Measurements from ENCODE around the gene GSK3A.
"Not testable (repeated sequence)": the region's sequence is repeated elsewhere in the genome, so short reads cannot be mapped to it uniquely, and the experiment has no call there.

The GSK3A gene

DNA sequence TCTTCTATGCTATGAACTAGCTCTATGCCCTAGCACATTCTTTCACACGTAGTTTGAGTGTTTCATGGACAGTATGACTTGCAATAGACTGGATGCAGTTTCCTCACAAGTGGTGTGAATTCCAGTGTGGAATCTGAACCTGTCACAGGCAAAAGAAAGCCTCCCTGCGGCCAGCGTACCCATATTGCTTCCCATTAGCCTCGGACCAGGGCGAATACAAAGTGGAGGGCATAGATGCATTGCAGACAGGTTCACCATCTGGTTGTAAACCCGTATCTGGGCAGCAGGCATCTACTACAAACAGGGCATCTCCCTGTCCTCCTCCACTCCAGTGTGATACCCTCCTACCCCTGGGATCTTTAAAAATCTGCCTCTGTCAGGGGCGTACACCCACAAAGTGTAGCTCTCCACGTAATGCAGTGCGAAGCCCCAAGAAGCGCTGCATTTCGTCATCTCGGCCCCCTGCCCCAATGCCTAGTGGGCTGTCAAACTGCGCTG lies 25.3 kb upstream of the GSK3A start:
- DNase-seq: no peak

DNA sequence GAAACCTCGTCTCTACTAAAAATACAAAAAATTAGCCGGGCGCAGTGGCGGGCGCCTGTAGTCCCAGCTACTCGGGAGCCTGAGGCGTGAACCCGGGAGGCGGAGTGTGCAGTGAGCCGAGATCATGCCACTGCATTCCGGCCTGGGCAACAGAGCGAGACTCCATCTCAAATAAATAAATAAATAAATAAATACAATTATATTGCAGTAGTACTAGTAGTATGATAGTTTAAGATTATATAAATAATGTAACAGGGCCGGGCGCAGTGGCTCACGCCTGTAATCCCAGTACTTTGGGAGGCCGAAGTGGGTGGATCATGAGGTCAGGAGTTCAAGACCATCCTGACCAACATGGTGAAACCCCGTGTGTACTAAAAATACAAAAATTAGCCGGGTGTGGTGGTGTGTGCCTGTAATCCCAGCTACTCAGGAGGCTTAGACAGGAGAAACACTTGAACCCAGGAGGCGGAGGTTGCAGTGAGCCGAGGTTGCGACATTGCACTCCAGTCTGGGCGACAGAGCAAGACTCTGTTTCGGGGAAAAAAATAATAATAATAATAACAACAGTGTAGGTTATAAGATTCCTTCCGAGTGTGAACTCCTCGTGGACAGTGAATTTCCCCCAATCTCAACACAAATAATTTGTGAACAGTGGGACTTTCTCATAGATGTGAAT lies 24.7 kb upstream of the GSK3A start:
- DNase-seq: not testable (repeated sequence)

GRCh38 chr19:42266105-42266504 lies 23.7 kb upstream of the GSK3A start:
- DNase-seq: not testable (repeated sequence)

DNA sequence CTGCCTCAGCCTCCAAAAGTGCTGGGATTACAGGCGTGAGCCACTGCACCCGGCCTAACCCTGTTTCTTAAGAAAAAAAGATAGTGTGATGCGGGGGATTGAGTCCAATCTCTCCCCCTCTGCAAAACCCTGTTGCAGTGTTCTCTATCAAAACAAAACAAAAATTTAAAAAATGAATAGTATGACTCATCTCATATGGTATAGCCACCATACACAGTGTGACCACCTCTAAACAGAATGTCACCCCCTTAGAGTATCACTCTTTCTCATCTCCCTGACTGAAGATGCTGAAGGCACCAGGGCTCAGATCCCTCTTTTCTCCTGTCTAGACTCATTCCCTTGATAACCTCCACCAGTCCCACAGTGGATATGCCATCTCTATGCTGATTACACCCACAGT lies 19.4 kb upstream of the GSK3A start:
- DNase-seq: no peak

- not testable (repeated sequence) for DNase-seq
Measured at GRCh38 chr19:42257842-42258241, 15.4 kb upstream of the GSK3A start.

GRCh38 chr19:42255766-42256745 lies 13.7 kb upstream of the GSK3A start:
- DNase-seq: peak; percentile 78

- peak; percentile 97 for DNase-seq
Measured at GRCh38 chr19:42254850-42255765, 12.7 kb upstream of the GSK3A start, which contains the start of gene ERF. TSS of gene ERF (minus strand) at chr19:42255128. CDS start at chr19:42254999, 129 bp downstream.

- peak; percentile 89 for DNase-seq
Measured at GRCh38 chr19:42254089-42254849, 11.9 kb upstream of the GSK3A start.

GRCh38 chr19:42253245-42254088 lies 11.1 kb upstream of the GSK3A start:
- peak; percentile 87 for DNase-seq

DNA sequence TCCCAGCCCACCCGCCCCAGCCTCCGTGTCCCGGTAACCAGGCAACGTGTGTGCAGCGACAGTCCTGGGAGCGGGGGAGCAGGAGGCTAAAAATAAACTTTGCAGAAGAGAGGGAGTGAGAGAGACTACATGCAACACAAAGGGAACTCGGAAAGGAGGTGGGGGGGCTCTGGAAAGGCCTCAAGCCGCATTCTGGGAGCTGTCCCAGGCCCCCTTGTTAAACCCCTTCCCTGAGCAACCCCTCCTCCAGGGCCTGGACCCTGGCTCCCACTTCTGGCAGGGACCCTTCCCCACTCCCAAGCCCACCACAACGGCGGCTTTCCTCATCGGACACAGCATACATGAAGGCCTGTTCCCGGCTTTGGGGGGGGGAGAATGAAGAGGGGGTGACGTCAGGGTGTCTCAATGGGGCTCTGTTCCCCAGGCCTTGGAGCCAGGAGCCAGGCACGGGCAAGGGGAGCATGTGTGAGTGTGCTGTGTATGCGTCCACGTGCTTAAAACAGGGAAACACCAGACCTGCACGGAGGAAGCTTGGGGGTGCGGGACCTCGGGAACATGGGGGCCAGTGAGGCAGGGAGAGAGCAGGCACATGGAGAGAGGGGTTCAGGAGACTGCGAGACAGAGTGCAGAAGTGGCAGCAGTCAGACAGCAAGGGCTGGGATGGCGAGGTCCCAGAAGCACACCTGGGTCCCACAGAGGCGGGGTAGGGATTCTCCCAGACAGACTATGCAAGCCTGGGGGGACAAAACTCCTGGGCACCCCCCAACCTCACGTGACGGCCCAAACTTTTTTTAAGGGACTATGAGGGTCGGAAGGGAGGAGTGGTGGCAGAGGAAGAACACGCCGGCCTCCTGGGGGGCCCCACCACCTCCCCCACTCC lies 10.2 kb upstream of the GSK3A start:
- no peak for DNase-seq

DNA sequence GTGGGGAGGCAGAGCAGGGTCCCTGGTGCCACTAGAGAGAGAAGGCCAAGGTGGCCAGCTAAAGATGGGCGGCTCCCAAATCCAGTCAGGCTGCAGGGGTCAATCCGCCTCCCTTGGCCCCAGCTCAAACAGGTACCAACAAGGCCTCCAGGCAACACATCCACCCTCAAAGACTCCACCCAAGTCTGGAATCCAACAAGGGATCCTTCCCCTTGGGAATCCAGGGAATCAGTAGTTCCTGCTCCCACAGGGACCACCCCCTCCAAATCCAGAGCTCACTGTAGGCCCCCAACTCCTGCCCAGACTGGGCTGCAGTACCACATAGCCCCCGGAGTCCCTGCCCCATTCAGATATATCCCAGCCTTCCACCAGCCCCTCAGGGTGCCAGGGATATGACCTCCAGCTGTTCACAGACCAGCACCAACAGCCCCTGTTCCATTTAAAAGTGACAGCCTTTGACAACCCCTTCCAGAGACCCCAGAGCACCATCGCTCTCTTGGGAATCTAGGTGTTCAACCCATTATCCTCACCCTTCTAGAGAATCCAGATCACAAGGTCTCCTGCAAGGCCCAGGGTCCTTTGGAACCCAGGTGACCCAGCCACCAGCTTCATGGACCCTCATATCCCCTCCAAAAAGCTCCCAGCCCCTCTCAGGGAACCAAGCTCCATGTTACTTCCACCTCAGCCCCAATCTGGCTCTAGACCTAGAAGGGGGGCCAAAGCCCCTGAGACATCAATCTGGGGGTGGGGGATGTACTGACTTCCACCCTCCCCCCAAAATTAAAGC lies 9.4 kb upstream of the GSK3A start:
- peak; percentile 35 for DNase-seq

DNA sequence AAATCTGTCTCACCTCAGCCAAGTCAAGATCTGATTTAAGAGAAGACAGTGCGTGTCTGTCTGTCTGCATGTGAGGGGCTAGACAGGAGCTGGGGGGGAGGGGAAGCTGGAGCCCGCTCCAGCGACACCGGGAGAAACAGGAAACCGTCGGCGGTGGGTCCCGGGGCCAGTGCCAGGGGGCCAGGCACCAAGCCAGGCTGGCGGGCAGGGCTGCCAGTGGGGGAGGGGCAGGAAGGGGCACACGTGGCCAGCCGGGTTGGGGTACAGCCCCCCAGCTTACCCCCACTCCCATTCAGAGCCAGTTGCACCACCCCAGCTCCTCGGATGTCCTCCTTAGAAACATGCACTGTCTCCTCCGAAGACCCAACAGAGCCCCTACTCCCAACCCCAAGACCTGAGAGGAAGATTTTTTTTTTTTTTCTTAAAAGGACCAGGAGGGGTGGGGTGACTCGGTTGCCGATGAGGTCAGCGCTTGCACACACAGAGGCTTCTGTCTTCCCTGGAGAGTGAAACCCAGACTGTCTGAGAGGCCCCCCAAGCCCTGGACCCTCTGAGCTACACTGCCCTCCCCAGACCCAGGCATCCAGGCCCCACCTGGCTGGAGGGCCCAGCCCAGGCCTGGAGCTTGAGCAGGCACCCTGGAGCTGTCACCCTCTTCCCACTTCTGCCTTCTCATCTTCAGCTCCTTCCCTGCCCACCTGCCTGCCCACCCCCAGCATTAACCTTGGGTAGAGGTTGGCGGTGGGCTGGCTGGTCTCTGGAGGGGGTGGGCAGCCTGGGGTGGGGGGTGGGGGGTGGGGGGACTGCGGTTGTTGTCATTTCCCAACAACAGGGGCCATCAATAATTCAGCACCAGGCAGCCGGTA lies 8.5 kb upstream of the GSK3A start:
- no peak for DNase-seq

DNA sequence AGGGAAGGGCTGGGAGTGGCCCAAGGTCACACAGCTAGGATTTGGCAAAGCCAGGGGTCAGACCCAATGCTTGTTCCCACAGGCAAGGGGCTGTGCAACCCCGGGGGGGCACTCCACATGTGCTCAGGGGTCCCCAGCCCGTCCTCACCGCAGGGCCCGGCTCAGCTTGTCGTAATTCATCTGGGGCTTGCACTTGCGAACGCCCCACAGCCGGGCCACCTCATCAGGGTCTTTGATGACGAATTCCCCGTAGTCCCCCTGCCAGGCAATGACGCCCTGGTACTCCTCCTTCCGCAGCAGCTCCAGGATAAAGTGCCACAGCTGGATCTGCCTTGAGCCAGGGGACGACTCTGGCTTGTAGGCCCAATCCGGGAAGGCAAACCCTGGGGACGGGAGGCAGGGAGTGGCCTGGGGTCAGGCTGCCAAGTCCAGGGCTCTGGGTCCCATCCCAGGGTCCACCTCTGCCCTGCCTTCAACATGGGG lies 7.8 kb upstream of the GSK3A start:
- no peak for DNase-seq

DNA sequence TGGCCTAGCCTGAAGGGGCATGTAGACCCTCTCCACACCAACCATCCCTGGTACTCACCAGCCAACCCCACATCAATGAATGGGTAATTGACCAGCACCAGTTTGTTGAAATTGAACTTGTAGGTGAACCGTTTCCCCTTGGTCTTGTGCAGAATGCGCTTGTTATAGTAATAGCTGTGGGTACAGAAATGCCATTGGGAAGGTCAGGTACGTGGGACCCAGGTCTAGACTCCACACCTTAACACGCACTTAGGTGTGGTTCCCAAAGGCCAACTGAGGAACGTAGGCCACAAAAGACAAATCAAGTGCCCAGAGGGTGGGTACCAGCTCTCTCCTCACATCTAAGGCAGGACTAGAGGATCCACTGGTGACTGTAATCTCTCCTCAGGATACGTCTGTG lies 7.4 kb upstream of the GSK3A start:
- no peak for DNase-seq

DNA sequence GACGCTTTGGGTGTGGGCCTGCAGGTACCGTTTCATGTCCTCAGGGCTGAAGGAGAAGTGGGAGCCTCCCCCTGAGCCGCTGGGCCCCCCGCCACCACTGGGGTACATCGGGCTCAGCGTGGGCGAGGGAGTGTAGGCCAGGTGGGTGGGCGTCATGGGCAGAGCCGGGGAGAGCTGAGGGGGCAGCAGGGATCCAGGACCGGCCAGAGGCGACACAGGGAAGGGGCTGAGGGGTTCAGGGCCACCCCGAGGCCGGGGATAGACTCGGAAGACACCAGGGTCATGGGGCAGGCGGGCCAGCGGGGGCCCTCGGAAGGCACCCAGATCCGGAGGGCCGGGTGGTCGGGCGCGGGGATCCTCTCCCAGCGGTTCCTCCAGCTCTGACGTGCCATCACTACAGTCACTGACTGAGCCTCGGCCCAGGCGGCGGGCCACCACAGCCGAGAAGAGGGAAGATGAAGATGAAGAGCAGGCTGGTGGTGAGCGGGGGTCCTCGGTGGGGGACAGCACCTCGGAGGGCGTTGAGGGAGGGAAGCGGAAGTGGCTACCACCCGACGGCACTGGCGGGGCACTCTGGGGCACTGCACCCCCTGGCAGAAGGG lies 6.8 kb upstream of the GSK3A start:
- no peak for DNase-seq

DNA sequence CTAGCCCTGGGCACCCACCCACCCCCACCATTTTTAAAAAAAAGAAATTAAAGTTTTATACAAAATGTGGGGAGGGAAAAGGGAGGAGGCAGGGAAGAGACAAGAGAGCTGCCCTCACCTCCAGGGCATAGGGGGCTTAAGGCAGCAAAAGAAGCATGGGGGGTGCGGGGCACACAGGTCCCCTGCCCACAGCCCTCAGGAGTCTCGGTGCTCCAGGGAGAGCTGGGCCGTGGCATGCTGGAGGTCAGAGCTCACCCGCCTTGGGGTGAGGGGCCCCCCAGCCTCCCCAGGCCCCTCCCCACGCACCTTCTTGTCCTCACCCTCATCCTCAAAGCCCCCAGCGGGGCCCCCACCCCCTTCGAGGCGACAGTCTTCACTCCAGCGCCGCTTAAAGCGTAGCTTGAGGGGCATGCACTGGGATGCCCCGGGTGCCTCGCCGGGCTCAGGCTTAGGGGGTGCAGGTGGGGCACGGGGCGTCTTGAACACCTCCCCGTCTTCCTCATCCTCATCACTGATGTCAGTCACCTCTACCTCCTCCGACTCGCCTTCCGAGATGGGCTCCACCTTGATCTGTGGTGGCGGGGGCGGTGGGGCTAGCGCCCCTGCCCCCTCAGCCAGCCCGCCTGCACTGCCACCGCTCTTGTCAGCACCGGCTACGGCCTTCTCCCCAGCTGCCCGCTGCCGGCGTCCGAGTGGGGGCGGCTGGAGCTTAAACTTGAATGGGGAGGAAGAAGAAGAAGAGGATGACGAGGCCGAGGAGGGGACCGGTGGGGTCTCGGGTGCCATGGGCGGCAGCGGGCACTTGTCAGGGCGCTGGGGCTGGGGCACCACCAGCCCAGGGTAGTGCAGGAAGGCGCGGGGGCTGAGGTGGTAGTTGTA lies 6.1 kb upstream of the GSK3A start:
- no peak for DNase-seq
